PFSK-1 (cell line): Measurements from ENCODE around the gene MPND.

Source experiments
- FOXP2 ChIP-seq: optimal IDR thresholded peaks from 2 replicates; pipeline ENCODE3; 2011; ENCODE audit warnings: borderline replicate concordance, control low read depth, inconsistent platforms; ENCODE audit not compliant: insufficient read depth; ENCODE audit errors: extremely low read length, extremely low read depth
- POLR2AphosphoS5 ChIP-seq: IDR thresholded peaks from 2 replicates; pipeline ENCODE4 v1.6.1; 2012; ENCODE audit warnings: low read depth, mild to moderate bottlenecking, control low read depth, low read length, moderate library complexity
- REST ChIP-seq, 2 experiments: IDR thresholded peaks; 2 replicates each; pipeline versions ENCODE4 v1.6.1 to v1.8.0; 2011 to 2012; ENCODE audit warnings: low read depth in 2 of 2, low read length in 2 of 2, control low read depth in 1 of 2, inconsistent platforms in 1 of 2, mild to moderate bottlenecking in 1 of 2, moderate library complexity in 1 of 2; ENCODE audit not compliant: insufficient read depth in 1 of 2
- SIN3A ChIP-seq: IDR thresholded peaks from 2 replicates; pipeline ENCODE4 v1.6.1; 2012; ENCODE audit warnings: mild to moderate bottlenecking, low read length, moderate library complexity, borderline replicate concordance; ENCODE audit not compliant: insufficient read depth
- TAF1 ChIP-seq: IDR thresholded peaks from 2 replicates; pipeline ENCODE4 v1.6.1; 2012; ENCODE audit warnings: low read length, control low read depth, borderline replicate concordance; ENCODE audit not compliant: insufficient read depth

The MPND gene

GRCh38 chr19:4376028-4376670, 32.8 kb downstream of the MPND start:
- TF ChIP-seq FOXP2 (no peak), SIN3A (no peak), REST (IDR thresholded peaks at IDR 0.05; ENCODE audit: insufficient read depth in 1 of 2, low read depth in 2 of 2, low read length in 2 of 2) (no peak), POLR2AphosphoS5 (no peak), TAF1 (no peak)

DNA sequence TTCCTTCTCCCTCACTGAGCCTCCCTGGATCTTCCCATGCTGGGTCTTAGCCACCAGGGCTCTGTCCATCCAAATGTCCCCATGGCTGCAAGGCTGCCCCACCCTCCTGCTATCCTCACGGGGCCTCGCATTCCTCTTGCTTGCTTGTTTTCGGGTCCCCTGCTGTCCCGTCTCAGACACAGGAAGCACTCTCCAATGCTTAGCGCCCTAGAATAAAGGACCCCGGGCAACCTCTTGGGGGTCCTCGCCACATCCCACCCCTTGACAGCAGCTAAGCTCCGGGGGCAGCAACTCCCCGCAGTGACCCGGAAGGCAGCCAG, 33.3 kb downstream of the MPND start:
- TF ChIP-seq TAF1: no peak
- TF ChIP-seq REST (IDR thresholded peaks at IDR 0.05; ENCODE audit: insufficient read depth in 1 of 2, low read depth in 2 of 2, low read length in 2 of 2): no peak
- no peak for TF ChIP-seq FOXP2
- TF ChIP-seq POLR2AphosphoS5: no peak
- TF ChIP-seq SIN3A: no peak

DNA sequence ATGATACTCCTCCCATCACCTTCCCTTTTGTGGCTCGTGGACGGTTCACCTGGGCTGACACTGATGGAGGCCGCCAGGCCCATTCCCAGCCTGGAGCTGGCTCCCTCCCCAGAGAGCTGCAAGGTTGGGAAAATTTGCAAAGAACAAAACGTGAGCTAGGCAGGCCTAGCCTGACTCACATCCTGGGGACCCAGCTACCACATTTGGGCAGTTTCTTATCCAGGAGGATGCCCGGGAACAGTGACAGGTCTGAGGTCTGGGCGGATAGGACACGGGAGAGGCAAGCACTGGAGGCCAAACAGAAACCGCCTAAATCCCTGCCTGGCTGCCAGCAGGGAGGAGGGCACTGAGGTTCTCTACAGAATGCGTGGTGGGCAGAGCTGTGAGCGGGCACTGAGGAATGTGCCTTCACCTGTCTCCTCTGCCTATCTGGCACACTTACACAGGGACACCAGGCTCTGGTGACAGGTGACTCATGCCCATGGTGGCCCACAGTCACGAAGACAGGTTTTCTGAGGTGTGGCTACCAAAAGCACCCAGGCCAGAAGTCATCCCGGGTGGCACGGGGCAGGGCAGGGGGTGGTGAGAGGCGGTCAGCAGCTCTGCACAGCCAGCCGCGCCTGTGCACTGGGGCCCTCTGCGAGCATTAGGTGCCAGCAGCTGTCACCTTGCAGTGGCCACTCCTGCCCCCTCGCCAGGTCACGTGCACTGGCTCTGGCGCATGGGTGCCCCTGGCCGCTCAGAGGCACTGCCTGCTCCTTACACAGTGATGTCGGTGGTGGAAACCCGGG, 33.8 kb downstream of the MPND start:
- TF ChIP-seq TAF1: no peak
- TF ChIP-seq SIN3A: no peak
- TF ChIP-seq FOXP2: no peak
- TF ChIP-seq REST (IDR thresholded peaks at IDR 0.05; ENCODE audit: insufficient read depth in 1 of 2, low read depth in 2 of 2, low read length in 2 of 2): no peak
- no peak for TF ChIP-seq POLR2AphosphoS5

- TF ChIP-seq SIN3A: no peak
- no peak for TF ChIP-seq REST (IDR thresholded peaks at IDR 0.05; ENCODE audit: insufficient read depth in 1 of 2, low read depth in 2 of 2, low read length in 2 of 2)
- no peak for TF ChIP-seq POLR2AphosphoS5
- TF ChIP-seq TAF1: no peak
- TF ChIP-seq FOXP2: no peak
Measured at GRCh38 chr19:4378886-4379285, 35.5 kb downstream of the MPND start.
